Left lung (tissue), 10 donors: Measurements from ENCODE around the gene MYORG. TPM values are rescaled to one million over a fixed set of nuclear protein-coding genes. Genes with fewer than 3 reads are reported as not detected.

ENCODE experiments used
- ATAC-seq: fragments of 200-7000 bp; cut with Tn5 transposase; one replicate; pipeline ENCODE4 v1.9.1; 2020; ENCODE audit warnings: moderate library complexity
- DNase-seq, 4 donors: peaks; one replicate each; pipeline ENCODE4 v3.0.0-alpha.2; 2013 to 2020
- H3K27ac ChIP-seq, 2 donors: fragments of 200-600 bp; sonication (generic) in 1 of 2; one replicate each; pipeline versions ENCODE4 v1.5.0 to v1.8.0; 2020 to 2021
- H3K27me3 ChIP-seq, 2 donors: fragments of 200-600 bp; sonication (generic) in 1 of 2; one replicate each; pipeline versions ENCODE4 v1.5.0 to v1.8.0; 2020 to 2021
- H3K36me3 ChIP-seq, 2 donors: fragments of 200-600 bp; sonication (generic) in 1 of 2; one replicate each; pipeline versions ENCODE4 v1.5.0 to v1.8.0; 2020 to 2021
- H3K4me1 ChIP-seq, 2 donors: fragments of 200-600 bp; one replicate each; pipeline ENCODE4 v1.8.0; 2021
- H3K4me3 ChIP-seq, 2 donors: fragments of 200-600 bp; sonication (generic) in 1 of 2; one replicate each; pipeline versions ENCODE4 v1.5.0 to v1.8.0; 2020 to 2021; ENCODE audit warnings: mild to moderate bottlenecking in 1 of 2
- H3K9me3 ChIP-seq, 2 donors: fragments of 200-600 bp; sonication (generic) in 1 of 2; one replicate each; pipeline versions ENCODE4 v1.5.0 to v1.8.0; 2020 to 2021
- intact Hi-C, 2 donors: fragments of 100-400 bp; cut with DNase I; formaldehyde crosslinking; loops; one replicate each; pipeline versions ENCODE4 v1.11.2 to v1.14.2; 2022
- polyA plus RNA-seq, 6 donors: library from polyadenylated mRNA; unstranded; fragments of 120-200 nt; gene quantifications; one replicate each; pipeline ENCODE4 v1.2.1, GENCODE V29; 2013; ENCODE audit not compliant: insufficient read length in 6 of 6
- total RNA-seq, 2 donors: library from RNA; stranded (reverse); fragmentation: NEBNext Ultra II Directional; extraction: Animal tissue kit (Norgen Biotek cat#: 25700); gene quantifications; one replicate each; pipeline ENCODE4 v1.2.1, GENCODE V29; 2021
- TF ChIP-seq, protein P1 (sequence below), 2 donors: fragments of 200-600 bp; sonication (generic) in 1 of 2; IDR thresholded peaks; one replicate each; pipeline versions ENCODE4 v1.5.0 to v1.8.0; 2021; ENCODE audit warnings: antibody characterized with exemption in 2 of 2
- donor health status: DM: no; HTN: yes; CAD: no.
- donor health status: DM: no; HTN: no; CAD: no.

Gene MYORG
- total and polyA plus RNA-seq, 8 donors = 3.1 to 22.6 (median 4.2) TPM

DNA sequence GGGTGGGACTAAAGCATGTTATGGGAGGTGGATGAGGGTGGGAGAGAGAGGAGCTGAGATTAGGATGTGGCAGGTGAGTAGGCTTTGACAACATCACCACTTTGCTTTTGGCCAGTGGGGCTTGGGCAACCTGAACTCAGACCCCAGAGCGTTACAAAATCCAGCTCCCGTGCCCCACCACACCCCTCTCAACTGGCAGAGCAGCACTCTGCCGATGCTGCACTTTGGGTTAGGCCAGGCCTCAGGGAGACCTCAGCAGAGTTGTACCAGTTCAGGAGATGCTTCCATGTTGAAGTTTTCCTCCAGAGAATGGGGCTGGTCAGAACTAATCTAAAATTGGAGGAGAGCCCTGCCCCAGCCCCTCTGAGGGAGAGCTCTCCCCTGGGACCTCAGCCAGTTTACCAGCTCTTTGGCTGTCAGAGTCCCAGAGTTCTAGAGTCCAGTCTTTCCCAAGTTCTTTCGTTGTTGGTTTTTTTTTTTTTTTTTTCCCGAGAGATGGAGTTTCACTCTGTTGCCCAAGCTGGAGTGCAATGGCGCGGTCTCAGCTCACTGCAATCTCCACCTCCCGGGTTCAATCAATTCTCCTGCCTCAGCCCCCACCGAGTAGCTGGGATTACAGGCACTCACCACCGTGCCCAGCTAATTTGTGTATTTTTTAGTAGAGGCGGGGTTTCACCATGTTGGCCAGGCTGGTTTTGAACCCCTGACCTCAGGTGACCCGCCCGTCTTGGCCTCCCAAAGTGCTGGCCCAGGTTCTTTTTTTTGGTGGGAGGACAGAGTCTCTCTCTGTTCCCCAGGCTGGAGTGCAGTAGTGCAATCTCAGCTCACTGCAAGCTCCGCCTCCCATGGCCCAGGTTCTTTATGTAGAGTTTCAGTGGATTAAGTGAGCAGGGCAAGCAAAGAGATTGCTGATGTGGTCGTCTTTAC lies 29.6 kb downstream of the MYORG start:
- Histone ChIP-seq H3K36me3 (peaks cover 0 to 30% of the 10 kb centered on the region in 2 donors), H3K4me3 (no peak overlapping the region), H3K9me3 (no peaks in the 10 kb centered on the region), H3K27ac (no peak overlapping the region), H3K4me1 (peaks cover 0 to 3% of the 10 kb centered on the region in 2 donors), H3K27me3 (no peaks in the 10 kb centered on the region)
- intact Hi-C loops = no loop called here
- no peak for ATAC-seq
- no peak for DNase-seq
- TF ChIP-seq, protein P1, sequence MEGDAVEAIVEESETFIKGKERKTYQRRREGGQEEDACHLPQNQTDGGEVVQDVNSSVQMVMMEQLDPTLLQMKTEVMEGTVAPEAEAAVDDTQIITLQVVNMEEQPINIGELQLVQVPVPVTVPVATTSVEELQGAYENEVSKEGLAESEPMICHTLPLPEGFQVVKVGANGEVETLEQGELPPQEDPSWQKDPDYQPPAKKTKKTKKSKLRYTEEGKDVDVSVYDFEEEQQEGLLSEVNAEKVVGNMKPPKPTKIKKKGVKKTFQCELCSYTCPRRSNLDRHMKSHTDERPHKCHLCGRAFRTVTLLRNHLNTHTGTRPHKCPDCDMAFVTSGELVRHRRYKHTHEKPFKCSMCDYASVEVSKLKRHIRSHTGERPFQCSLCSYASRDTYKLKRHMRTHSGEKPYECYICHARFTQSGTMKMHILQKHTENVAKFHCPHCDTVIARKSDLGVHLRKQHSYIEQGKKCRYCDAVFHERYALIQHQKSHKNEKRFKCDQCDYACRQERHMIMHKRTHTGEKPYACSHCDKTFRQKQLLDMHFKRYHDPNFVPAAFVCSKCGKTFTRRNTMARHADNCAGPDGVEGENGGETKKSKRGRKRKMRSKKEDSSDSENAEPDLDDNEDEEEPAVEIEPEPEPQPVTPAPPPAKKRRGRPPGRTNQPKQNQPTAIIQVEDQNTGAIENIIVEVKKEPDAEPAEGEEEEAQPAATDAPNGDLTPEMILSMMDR (IDR thresholded peaks at IDR 0.05) = no peak

DNA sequence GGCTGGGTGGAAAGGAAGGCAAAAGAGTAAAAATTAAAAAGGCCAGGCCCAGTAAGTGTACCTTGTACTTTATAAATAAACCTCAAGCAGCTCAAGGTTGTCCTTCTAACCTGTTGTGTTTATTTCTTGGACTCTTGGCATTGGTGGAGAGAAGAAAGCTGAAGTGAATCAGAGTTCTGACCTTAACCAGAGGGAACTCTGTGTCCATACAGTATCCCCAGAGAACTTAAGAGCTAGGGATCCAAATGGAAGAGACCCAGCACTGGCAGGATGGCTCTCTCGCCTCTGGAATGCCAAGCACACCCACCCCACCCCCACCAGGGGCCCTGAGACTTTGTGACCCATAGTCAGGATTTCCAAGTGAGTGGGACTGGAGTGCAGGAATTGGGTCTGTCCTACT lies 33.1 kb downstream of the MYORG start:
- no peaks in the 10 kb centered on the region for H3K9me3 ChIP-seq
- intact Hi-C loops = no loop called here
- ATAC-seq (no peak), DNase-seq (no peak)
- TF ChIP-seq, protein P1 (IDR thresholded peaks at IDR 0.05) = no peak
- no peak overlapping the region for H3K4me3 ChIP-seq
- peaks cover 0 to 60% of the 10 kb centered on the region in 2 donors for H3K36me3 ChIP-seq
- peaks cover 0 to 3% of the 10 kb centered on the region in 2 donors for H3K4me1 ChIP-seq
- H3K27me3 ChIP-seq = no peaks in the 10 kb centered on the region
- H3K27ac ChIP-seq = no peak overlapping the region

DNA sequence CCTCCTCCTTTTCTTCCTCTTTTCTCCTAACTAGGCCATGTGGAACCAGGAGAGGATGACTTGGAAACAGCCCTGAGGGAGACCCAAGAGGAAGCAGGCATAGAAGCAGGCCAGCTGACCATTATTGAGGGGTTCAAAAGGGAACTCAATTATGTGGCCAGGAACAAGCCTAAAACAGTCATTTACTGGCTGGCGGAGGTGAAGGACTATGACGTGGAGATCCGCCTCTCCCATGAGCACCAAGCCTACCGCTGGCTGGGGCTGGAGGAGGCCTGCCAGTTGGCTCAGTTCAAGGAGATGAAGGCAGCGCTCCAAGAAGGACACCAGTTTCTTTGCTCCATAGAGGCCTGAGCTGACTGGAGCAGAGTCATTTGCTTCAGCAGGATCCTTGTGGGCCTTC lies 33.6 kb downstream of the MYORG start:
- intact Hi-C loops = no loop called here
- Histone ChIP-seq H3K36me3 (peaks cover 0 to 62% of the 10 kb centered on the region in 2 donors), H3K9me3 (no peaks in the 10 kb centered on the region), H3K4me1 (peaks cover 0 to 3% of the 10 kb centered on the region in 2 donors), H3K27me3 (no peaks in the 10 kb centered on the region), H3K4me3 (no peak overlapping the region), H3K27ac (no peak overlapping the region)
- TF ChIP-seq, protein P1 (IDR thresholded peaks at IDR 0.05) = no peak
- ATAC-seq = peak; percentile 50
- DNase-seq = peak in 2 of 4 donors; percentile 44 to 52

DNA sequence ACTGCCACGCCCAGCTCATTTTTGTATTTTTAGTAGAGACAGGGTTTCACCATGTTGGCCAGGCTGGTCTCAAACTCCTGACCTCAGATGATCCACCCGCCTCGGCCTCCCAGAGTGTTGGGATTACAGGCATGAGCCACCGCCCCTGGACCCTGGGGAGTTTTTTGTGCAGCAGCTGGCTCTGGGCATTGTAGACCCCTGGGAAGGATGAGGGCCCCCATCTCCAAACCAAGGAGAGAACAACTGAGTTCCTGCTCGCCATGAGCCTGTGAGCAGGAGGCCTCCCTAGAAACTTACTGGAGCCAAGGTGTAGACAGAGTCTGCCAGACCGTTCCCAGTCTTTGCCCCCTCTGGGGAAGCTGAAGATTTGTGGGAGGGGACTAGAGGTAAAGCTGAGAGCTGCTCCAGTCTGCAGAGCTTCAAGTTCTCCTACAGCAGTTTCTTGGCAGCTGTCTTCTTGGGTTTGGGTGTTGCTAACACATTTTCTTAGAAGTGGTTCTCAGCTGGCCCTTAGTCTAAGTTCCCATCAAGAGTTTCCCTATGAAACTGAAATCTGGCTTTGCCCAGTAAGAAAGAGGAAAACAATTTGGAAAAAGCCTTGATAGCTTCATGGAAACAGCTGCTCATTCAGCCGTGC lies 34.9 kb downstream of the MYORG start:
- Histone ChIP-seq H3K4me1 (peaks cover 0 to 3% of the 10 kb centered on the region in 2 donors), H3K27ac (no peak overlapping the region), H3K27me3 (no peaks in the 10 kb centered on the region), H3K36me3 (peaks cover 0 to 68% of the 10 kb centered on the region in 2 donors), H3K9me3 (no peaks in the 10 kb centered on the region), H3K4me3 (no peak overlapping the region)
- DNase-seq (peak in 1 of 4 donors; percentile 23), ATAC-seq (peak; percentile 51)
- intact Hi-C loops = no loop called here
- TF ChIP-seq, protein P1 (IDR thresholded peaks at IDR 0.05) = no peak
